K562 (cell line): ENCODE data around the gene CR2. TPM values are rescaled to one million over a fixed set of nuclear protein-coding genes. Genes with fewer than 3 reads are reported as not detected.
A peak's percentile ranks its signal among the peaks of the same experiment; 100 is the strongest.

Experiments
- ARID4B ChIP-seq: sonication (generic); formaldehyde crosslinking; IDR thresholded peaks from 2 replicates; pipeline ENCODE4 v1.8.0; 2022; ENCODE audit warnings: mild to moderate bottlenecking, missing genetic modification reagents
- BCL6 ChIP-seq: fragments of 250-450 bp; sonication (Bioruptor Pico); IDR thresholded peaks from 2 replicates; pipeline ENCODE4 v1.4.0; 2020
- CREB5 ChIP-seq: fragments of 250-450 bp; sonication (Bioruptor Pico); IDR thresholded peaks from 2 replicates; pipeline ENCODE4 v1.5.0; 2020; ENCODE audit warnings: mild to moderate bottlenecking
- DMBX1 ChIP-seq: fragments of 250-450 bp; sonication (Bioruptor Pico); IDR thresholded peaks from 2 replicates; pipeline ENCODE4 v1.8.0; 2022; ENCODE audit warnings: inconsistent platforms, mild to moderate bottlenecking, moderate library complexity, borderline replicate concordance
- DPF2 ChIP-seq: fragments of 450-650 bp; IDR thresholded peaks from 2 replicates; pipeline ENCODE4 v1.6.1; 2016
- MCM5 ChIP-seq: fragments of 450-650 bp; IDR thresholded peaks from 2 replicates; pipeline ENCODE4 v1.6.1; 2016; ENCODE audit warnings: low read depth
- PHF21A ChIP-seq: fragments of 450-650 bp; IDR thresholded peaks from 2 replicates; pipeline ENCODE4 v1.6.1; 2017; ENCODE audit warnings: low read depth, borderline replicate concordance
- RREB1 ChIP-seq: fragments of 250-450 bp; sonication (Bioruptor Pico); IDR thresholded peaks from 2 replicates; pipeline ENCODE4 v1.4.0; 2020
- SMAD2 ChIP-seq: fragments of 150-350 bp; IDR thresholded peaks from 2 replicates; pipeline ENCODE4 v1.6.1; 2014; ENCODE audit warnings: low read depth, mild to moderate bottlenecking, low read length
- SMARCC2 ChIP-seq: fragments of 450-650 bp; IDR thresholded peaks from 2 replicates; pipeline ENCODE4 v1.6.1; 2017; ENCODE audit warnings: antibody characterized with exemption, moderate library complexity, mild to moderate bottlenecking, low read depth
- XRCC3 ChIP-seq: fragments of 450-650 bp; IDR thresholded peaks from 2 replicates; pipeline ENCODE4 v1.6.1; 2017; ENCODE audit warnings: mild to moderate bottlenecking, moderate library complexity
- ZNF609 ChIP-seq: sonication (generic); formaldehyde crosslinking; IDR thresholded peaks from 2 replicates; pipeline ENCODE4 v1.8.1; 2023; ENCODE audit warnings: missing genetic modification reagents, mild to moderate bottlenecking, borderline replicate concordance
- ZNF830 ChIP-seq: fragments of 250-450 bp; sonication (Bioruptor Pico); IDR thresholded peaks from 2 replicates; pipeline ENCODE4 v1.5.0; 2021; ENCODE audit warnings: mild to moderate bottlenecking
- polyA plus RNA-seq, 8 experiments: library from polyadenylated mRNA; depleted of rRNA in 4 of 8; stranded (reverse) in 5 of 8; unstranded in 3 of 8; fragments of >200 nt; fragmentation: Nextera tagmentation in 2 of 8; fragmentation: Illumina TruSeq in 1 of 8; extraction: Ambion mirVana in 2 of 8; extraction: Trizol in 1 of 8; gene quantifications; 2 replicates each; pipeline versions ENCODE4 v1.2.1 to v1.2.3, GENCODE V29; 2011 to 2014; ENCODE audit warnings: inconsistent platforms in 1 of 8, missing spikeins in 1 of 8
- total RNA-seq, 7 experiments: library from RNA; depleted of rRNA in 6 of 7; stranded (reverse); fragments of >200 nt in 6 of 7; fragmentation: Illumina TruSeq in 2 of 7; extraction: Trizol in 2 of 7; gene quantifications; 2 replicates each; pipeline versions ENCODE4 v1.2.1 to v1.2.3, GENCODE V29; 2011 to 2021; ENCODE audit warnings: low replicate concordance in 1 of 7

The CR2 gene
- total and polyA plus RNA-seq, 9 of the 15 experiments (the other 6 are each of a cell fraction or from before 2014, with no cell fraction given): 0.07 to 0.67 (median 0.37) TPM

- TF ChIP-seq BCL6 (CRISPR knock-in tag): no peak
- no peak for TF ChIP-seq MCM5
- TF ChIP-seq ZNF609 (CRISPR knock-in tag): no peak
- TF ChIP-seq SMARCC2: no peak
- no peak for TF ChIP-seq CREB5
- no peak for TF ChIP-seq ARID4B
- no peak for TF ChIP-seq DMBX1 (CRISPR knock-in tag)
- no peak for TF ChIP-seq SMAD2
- TF ChIP-seq RREB1 (CRISPR knock-in tag): no peak
- no peak for TF ChIP-seq PHF21A
- TF ChIP-seq ZNF830: no peak
- TF ChIP-seq XRCC3: no peak
- peak; percentile 30; the same call in 1 of the 2 replicates for TF ChIP-seq DPF2
Measured at GRCh38 chr1:207463571-207463970, 9.4 kb downstream of the CR2 start (continued).
